SU-DHL-6 (cell line): ENCODE measurements around the gene DOCK1.

Experiments
- EZH2phosphoT487 ChIP-seq: fragments of 200-600 bp; sonication (generic), shearing (Covaris generic); conservative IDR thresholded peaks from 2 replicates; pipeline ENCODE4 v1.6.1; 2018; ENCODE audit warnings: mild to moderate bottlenecking, antibody characterized with exemption, low read length, moderate library complexity, mixed read lengths
- TF ChIP-seq, protein P1 (sequence below): fragments of 200-600 bp; sonication (generic); IDR thresholded peaks from one replicate; pipeline ENCODE4 v1.5.1; 2017; ENCODE audit warnings: antibody characterized with exemption, mild to moderate bottlenecking, low read length, moderate library complexity; ENCODE audit not compliant: insufficient read depth, poor library complexity, severe bottlenecking

DNA sequence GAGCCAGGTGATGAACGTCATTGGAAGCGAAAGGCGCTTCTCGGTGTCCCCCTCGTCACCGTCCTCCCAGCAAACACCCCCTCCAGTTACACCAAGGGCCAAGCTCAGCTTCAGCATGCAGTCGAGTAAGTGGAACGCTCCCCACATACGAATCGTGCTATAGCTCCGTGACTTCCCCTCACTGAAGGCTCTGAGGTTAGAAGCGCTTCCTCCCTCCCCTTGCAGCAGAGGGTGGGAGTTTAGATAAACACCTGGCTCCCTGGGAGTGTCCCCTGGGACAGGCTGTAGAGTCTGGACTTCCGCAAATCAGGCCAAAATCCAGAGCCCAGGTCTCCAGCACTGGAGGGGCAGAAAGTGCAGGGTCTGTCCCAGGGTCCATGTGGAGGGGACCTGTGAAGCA, 538.9 kb downstream of the DOCK1 start:
- TF ChIP-seq, protein P1, sequence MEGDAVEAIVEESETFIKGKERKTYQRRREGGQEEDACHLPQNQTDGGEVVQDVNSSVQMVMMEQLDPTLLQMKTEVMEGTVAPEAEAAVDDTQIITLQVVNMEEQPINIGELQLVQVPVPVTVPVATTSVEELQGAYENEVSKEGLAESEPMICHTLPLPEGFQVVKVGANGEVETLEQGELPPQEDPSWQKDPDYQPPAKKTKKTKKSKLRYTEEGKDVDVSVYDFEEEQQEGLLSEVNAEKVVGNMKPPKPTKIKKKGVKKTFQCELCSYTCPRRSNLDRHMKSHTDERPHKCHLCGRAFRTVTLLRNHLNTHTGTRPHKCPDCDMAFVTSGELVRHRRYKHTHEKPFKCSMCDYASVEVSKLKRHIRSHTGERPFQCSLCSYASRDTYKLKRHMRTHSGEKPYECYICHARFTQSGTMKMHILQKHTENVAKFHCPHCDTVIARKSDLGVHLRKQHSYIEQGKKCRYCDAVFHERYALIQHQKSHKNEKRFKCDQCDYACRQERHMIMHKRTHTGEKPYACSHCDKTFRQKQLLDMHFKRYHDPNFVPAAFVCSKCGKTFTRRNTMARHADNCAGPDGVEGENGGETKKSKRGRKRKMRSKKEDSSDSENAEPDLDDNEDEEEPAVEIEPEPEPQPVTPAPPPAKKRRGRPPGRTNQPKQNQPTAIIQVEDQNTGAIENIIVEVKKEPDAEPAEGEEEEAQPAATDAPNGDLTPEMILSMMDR: no peak
- no peak for TF ChIP-seq EZH2phosphoT487
